ENCODE data around the gene CCDC85C. TPM values are rescaled to one million over a fixed set of nuclear protein-coding genes. Genes with fewer than 3 reads are reported as not detected.

CCDC85C gene
- total and polyA plus RNA-seq, 2 of the 8 experiments (the other 6 are each of a cell fraction or from before 2014, with no cell fraction given), result 16.8 to 35.8 TPM

GRCh38 chr14:99543985-99544384 is 60.0 kb downstream of the CCDC85C start:
- Histone ChIP-seq H4K20me1 (replicated peaks in 1 of 2; ENCODE audit: control insufficient read depth in 1 of 2, insufficient read depth in 2 of 2, low read length in 2 of 2) (peaks cover 4 to 15% of the 10 kb centered on the region in 2 experiments), H3K9me3 (ENCODE audit: insufficient read depth in 2 of 2, low read depth in 1 of 2, low read length in 1 of 2) (no peaks in the 10 kb centered on the region), H3K27ac (ENCODE audit: low read depth, low read length) (no peak overlapping the region), H2AK5ac (ENCODE audit: low read depth, low read length) (peak overlapping the region; percentile 90; the same call in 1 of the 2 replicates), H3K79me1 (ENCODE audit: low read depth, low read length) (peaks cover 22% of the 10 kb centered on the region; the same call in 1 of the 2 replicates), H2BK5ac (ENCODE audit: low read depth, low read length) (peak overlapping the region; percentile 35; the same call in 1 of the 2 replicates), H3K18ac (ENCODE audit: extremely low read depth, low read length) (no peak overlapping the region), H4K5ac (ENCODE audit: insufficient read length, low read depth, low read length) (no peak overlapping the region), H3K4me1 (replicated peaks in 1 of 4; ENCODE audit: control insufficient read depth in 3 of 4, insufficient read depth in 4 of 4, low read length in 3 of 4) (peaks cover 4 to 28% (median 10%) of the 10 kb centered on the region in 4 experiments; a peak in 6 of 7 replicates), H3K4me3 (ENCODE audit: extremely low read depth in 1 of 4, insufficient read depth in 2 of 4, low read depth in 3 of 4, low read length in 4 of 4) (no peak overlapping the region), H3K23me2 (ENCODE audit: low read depth, low read length) (no peaks in the 10 kb centered on the region), H3K9ac (replicated peaks in 1 of 4; ENCODE audit: extremely low read depth in 1 of 4, low read depth in 3 of 4, low read length in 3 of 4) (no peak overlapping the region), H2BK120ac (replicated peaks; ENCODE audit: low read depth, low read length) (no peak overlapping the region), H3K27me3 (replicated peaks in 1 of 4; ENCODE audit: control insufficient read depth in 3 of 4, extremely low read depth in 1 of 4, insufficient read depth in 3 of 4, low read length in 3 of 4) (no peaks in the 10 kb centered on the region), H3K4me2 (ENCODE audit: insufficient read depth in 1 of 2, low read depth in 2 of 2, low read length in 2 of 2) (no peak overlapping the region), H4K91ac (replicated peaks; ENCODE audit: insufficient read length, low read length) (no peak overlapping the region), H2AFZ (ENCODE audit: low read length) (no peak overlapping the region), H3K23ac (ENCODE audit: insufficient read length) (no peak overlapping the region), H3K36me3 (ENCODE audit: control insufficient read depth in 2 of 4, insufficient read depth in 4 of 4, low read length in 3 of 4) (no peaks in the 10 kb centered on the region), H3K4ac (replicated peaks; ENCODE audit: insufficient read length, low read depth, low read length) (no peak overlapping the region), H4K8ac (ENCODE audit: extremely low read depth, insufficient read depth, low read length) (no peak overlapping the region), H3K14ac (ENCODE audit: insufficient read length) (no peak overlapping the region), H3K79me2 (ENCODE audit: control insufficient read depth in 1 of 2, insufficient read depth in 2 of 2, low read length in 2 of 2) (peaks cover 0 to 69% of the 10 kb centered on the region in 2 experiments; a peak in 2 of 4 replicates), H2BK15ac (ENCODE audit: low read length) (no peak overlapping the region), H2BK20ac (ENCODE audit: low read length) (no peak overlapping the region), H3K56ac (replicated peaks; ENCODE audit: insufficient read length, low read depth, low read length) (no peak overlapping the region), H2BK12ac (ENCODE audit: low read depth, low read length) (peak overlapping the region; percentile 28; the same call in 1 of the 2 replicates)
- TF ChIP-seq CTCF (IDR thresholded peaks at IDR 0.05; ENCODE audit: control extremely low read depth in 1 of 3, insufficient read depth in 1 of 3, low read depth in 1 of 3, low read length in 3 of 3), result no peak
- TF ChIP-seq EP300 (IDR thresholded peaks at IDR 0.05; ENCODE audit: borderline replicate concordance in 1 of 2, low read depth in 2 of 2, low read length in 2 of 2), result no peak
- no peak for TF ChIP-seq CREB1 (IDR thresholded peaks at IDR 0.05)
- no peak for TF ChIP-seq SIN3A (conservative IDR thresholded peaks at IDR 0.05 in 1 of 2, IDR thresholded peaks at IDR 0.05 in 1 of 2; ENCODE audit: low read depth in 1 of 2, low read length in 2 of 2)
- TF ChIP-seq CBX8 (IDR thresholded peaks at IDR 0.05; ENCODE audit: borderline replicate concordance, low read depth, low read length), result no peak
- no peak for TF ChIP-seq ZNF274 (IDR thresholded peaks at IDR 0.05; ENCODE audit: borderline replicate concordance, extremely low read depth, low read length)
- no peak for TF ChIP-seq NANOG (IDR thresholded peaks at IDR 0.05; ENCODE audit: insufficient read depth, low read depth, low read length, poor library complexity, severe bottlenecking)
- DNase-seq (ENCODE audit: low read depth in 1 of 2, low spot score in 2 of 2), result no peak
- no peak for FAIRE-seq
- WGBS, 2 experiments (ENCODE audit: extremely low coverage in 1 of 2, insufficient coverage in 1 of 2, insufficient read length in 1 of 2, insufficient replicate concordance in 2 of 2, low coverage in 1 of 2, low lambda C conversion rate in 2 of 2, missing lambda C conversion rate in 1 of 2), result 89% methylated on average over 12 of the region's 12 CpGs; no CpG with 5 or more reads in 1 of the 2 experiments
- ChIA-PET CTCF (ENCODE audit: partially characterized antibody) (interaction anchor here (1.0 to 3.6 kb wide), 9 partner anchors 9 to 84 kb away, joined by 3 to 19 read pairs (median 4); no protein-coding TSS in a partner anchor), POLR2A (ENCODE audit: partially characterized antibody) (interaction anchor here (1.6 kb wide), 1 partner anchor 18 kb away, joined by 3 read pairs; no protein-coding TSS in a partner anchor)

Measured in H1 (cell line).